ENCODE results near the gene CAB39L. TPM values are rescaled to one million over a fixed set of nuclear protein-coding genes. Genes with fewer than 3 reads are reported as not detected.

The CAB39L gene
- polyA plus RNA-seq, 1 of the 3 experiments (the other 2 are of a cell fraction): 2.6 TPM

DNA sequence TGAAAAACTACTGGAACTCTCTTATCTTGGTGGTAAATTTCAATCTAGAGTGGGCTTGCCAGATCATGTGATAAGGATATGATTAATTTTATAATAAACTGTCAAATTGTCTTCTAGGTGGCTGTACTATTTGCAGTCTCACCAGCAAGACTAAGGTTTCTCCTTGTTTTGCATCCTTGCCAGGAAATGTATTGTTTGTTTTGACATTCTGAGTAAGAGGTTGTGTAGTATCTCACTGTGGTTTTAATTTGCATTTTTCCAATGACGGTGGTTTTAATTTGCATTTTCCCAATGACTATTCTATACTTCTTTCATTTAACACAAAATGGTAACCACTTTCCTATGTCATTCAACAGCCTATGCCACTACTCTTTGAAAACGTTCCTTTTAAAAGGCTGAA is 2.0 kb downstream of the CAB39L start:
- Histone ChIP-seq H3K4me1 (ENCODE audit: control insufficient read depth in 1 of 2, insufficient read depth in 2 of 2, low read depth in 1 of 2, low read length in 1 of 2) (peaks cover 0 to 3% of the 10 kb centered on the region in 2 experiments; a peak in 1 of 4 replicates), H2AFZ (ENCODE audit: low read depth) (no peak overlapping the region), H3K4me2 (no peak overlapping the region), H3K4me3 (ENCODE audit: low read depth in 2 of 2, low read length in 1 of 2) (no peak overlapping the region), H3K9me3 (no peaks in the 10 kb centered on the region), H3K27ac (ENCODE audit: low read depth in 2 of 2, low read length in 1 of 2) (no peak overlapping the region), H4K20me1 (ENCODE audit: insufficient read depth) (no peaks in the 10 kb centered on the region), H3K9ac (no peak overlapping the region), H3K9me2 (no peaks in the 10 kb centered on the region), H3K36me3 (replicated peaks in 1 of 2; ENCODE audit: control insufficient read depth in 1 of 2, insufficient read depth in 2 of 2, low read length in 1 of 2) (no peaks in the 10 kb centered on the region), H3F3A (replicated peaks; ENCODE audit: insufficient read depth) (peaks cover 24% of the 10 kb centered on the region), H3K27me3 (ENCODE audit: insufficient read depth) (no peaks in the 10 kb centered on the region), H3K79me2 (ENCODE audit: insufficient read depth) (peaks cover 26% of the 10 kb centered on the region)
- no peak for DNase-seq
- WGBS (ENCODE audit: low lambda C conversion rate): 96% methylated on average over 2 of the region's 2 CpGs
- CTCF ChIA-PET: interaction anchor here (1.9 to 2.6 kb wide), 2 partner anchors 10 to 166 kb away, joined by 6 to 18 read pairs; no protein-coding TSS in a partner anchor
- TF ChIP-seq, protein P1, sequence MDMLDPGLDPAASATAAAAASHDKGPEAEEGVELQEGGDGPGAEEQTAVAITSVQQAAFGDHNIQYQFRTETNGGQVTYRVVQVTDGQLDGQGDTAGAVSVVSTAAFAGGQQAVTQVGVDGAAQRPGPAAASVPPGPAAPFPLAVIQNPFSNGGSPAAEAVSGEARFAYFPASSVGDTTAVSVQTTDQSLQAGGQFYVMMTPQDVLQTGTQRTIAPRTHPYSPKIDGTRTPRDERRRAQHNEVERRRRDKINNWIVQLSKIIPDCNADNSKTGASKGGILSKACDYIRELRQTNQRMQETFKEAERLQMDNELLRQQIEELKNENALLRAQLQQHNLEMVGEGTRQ (IDR thresholded peaks at IDR 0.05; ENCODE audit: borderline replicate concordance, low read depth, low read length): no peak
- TF ChIP-seq FOXJ3 (CRISPR knock-in tag; IDR thresholded peaks at IDR 0.05): no peak
- no peak for TF ChIP-seq ELF1 (IDR thresholded peaks at IDR 0.05)
- no peak for TF ChIP-seq RXRA (IDR thresholded peaks at IDR 0.05; ENCODE audit: borderline replicate concordance, low read depth)
- TF ChIP-seq, protein P2, sequence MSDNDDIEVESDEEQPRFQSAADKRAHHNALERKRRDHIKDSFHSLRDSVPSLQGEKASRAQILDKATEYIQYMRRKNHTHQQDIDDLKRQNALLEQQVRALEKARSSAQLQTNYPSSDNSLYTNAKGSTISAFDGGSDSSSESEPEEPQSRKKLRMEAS (IDR thresholded peaks at IDR 0.05; ENCODE audit: low read depth): no peak
- POLR2A ChIA-PET: no interaction called here

DNA sequence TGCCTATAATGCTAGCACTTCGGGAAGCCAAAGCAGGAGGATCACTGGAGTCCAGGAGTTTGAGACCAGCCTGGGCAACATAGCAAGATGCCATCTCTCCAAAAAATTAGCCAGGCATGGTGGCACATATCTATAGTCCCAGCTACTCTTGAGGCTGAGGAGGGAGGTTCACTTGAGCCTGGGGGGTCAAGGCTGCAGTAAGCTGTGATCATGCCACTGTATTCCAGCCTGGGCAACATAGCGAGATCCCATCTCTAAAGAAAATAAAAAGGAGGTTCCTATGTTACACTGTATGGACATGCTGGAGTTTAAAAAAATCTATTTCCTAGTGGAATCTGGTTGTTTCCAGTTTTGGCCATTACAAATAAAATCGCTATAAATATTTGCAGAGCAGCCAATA is 2.6 kb downstream of the CAB39L start:
- WGBS (ENCODE audit: low lambda C conversion rate): 96% methylated on average over 3 of the region's 3 CpGs
- CTCF ChIA-PET: no interaction called here
- TF ChIP-seq, protein P2 (IDR thresholded peaks at IDR 0.05; ENCODE audit: low read depth): no peak
- TF ChIP-seq FOSL2 (IDR thresholded peaks at IDR 0.05; ENCODE audit: borderline replicate concordance, low read depth) (no peak), MEF2A (IDR thresholded peaks at IDR 0.05; ENCODE audit: borderline replicate concordance, low read depth) (no peak), CHD2 (IDR thresholded peaks at IDR 0.05; ENCODE audit: low read length, partially characterized antibody) (no peak), POLR2AphosphoS5 (IDR thresholded peaks at IDR 0.05; ENCODE audit: low read depth, low read length) (no peak), SIN3A (IDR thresholded peaks at IDR 0.05; ENCODE audit: borderline replicate concordance, low read depth, low read length) (no peak), RCOR1 (IDR thresholded peaks at IDR 0.05; ENCODE audit: low read length) (no peak), NFIC (IDR thresholded peaks at IDR 0.05; ENCODE audit: borderline replicate concordance) (no peak), TAF1 (IDR thresholded peaks at IDR 0.05; ENCODE audit: borderline replicate concordance, low read depth, low read length) (no peak), CTCF (IDR thresholded peaks at IDR 0.05) (no peak), NRF1 (IDR thresholded peaks at IDR 0.05; ENCODE audit: low read depth, low read length) (no peak), EP300 (IDR thresholded peaks at IDR 0.05; ENCODE audit: borderline replicate concordance in 1 of 2, low read depth in 1 of 2, low read length in 1 of 2) (no peak), FOXJ3 (CRISPR knock-in tag; IDR thresholded peaks at IDR 0.05) (no peak), RXRA (IDR thresholded peaks at IDR 0.05; ENCODE audit: borderline replicate concordance, low read depth) (no peak), MXI1 (IDR thresholded peaks at IDR 0.05; ENCODE audit: low read depth, low read length) (no peak), TEAD4 (IDR thresholded peaks at IDR 0.05; ENCODE audit: borderline replicate concordance, insufficient read depth) (no peak), USF1 (IDR thresholded peaks at IDR 0.05; ENCODE audit: borderline replicate concordance, low read depth) (no peak)
- TF ChIP-seq, protein P3, sequence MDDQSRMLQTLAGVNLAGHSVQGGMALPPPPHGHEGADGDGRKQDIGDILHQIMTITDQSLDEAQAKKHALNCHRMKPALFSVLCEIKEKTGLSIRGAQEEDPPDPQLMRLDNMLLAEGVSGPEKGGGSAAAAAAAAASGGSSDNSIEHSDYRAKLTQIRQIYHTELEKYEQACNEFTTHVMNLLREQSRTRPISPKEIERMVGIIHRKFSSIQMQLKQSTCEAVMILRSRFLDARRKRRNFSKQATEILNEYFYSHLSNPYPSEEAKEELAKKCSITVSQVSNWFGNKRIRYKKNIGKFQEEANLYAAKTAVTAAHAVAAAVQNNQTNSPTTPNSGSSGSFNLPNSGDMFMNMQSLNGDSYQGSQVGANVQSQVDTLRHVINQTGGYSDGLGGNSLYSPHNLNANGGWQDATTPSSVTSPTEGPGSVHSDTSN (IDR thresholded peaks at IDR 0.05): no peak
- TF ChIP-seq, protein P1 (IDR thresholded peaks at IDR 0.05; ENCODE audit: borderline replicate concordance, low read depth, low read length): no peak

More for the DNA sequence above, 2.6 kb downstream of the CAB39L start:
- no peak overlapping the region for H3K4me2 ChIP-seq
- POLR2A ChIA-PET: no interaction called here
- H4K20me1 ChIP-seq (ENCODE audit: insufficient read depth): no peaks in the 10 kb centered on the region
- no peak overlapping the region for H3K9ac ChIP-seq
- H3F3A ChIP-seq (replicated peaks; ENCODE audit: insufficient read depth): peaks cover 24% of the 10 kb centered on the region
- H3K4me3 ChIP-seq (ENCODE audit: low read depth in 2 of 2, low read length in 1 of 2): no peak overlapping the region
- no peak for DNase-seq
- no peak overlapping the region for H3K27ac ChIP-seq (ENCODE audit: low read depth in 2 of 2, low read length in 1 of 2)
- H3K27me3 ChIP-seq (ENCODE audit: insufficient read depth): no peaks in the 10 kb centered on the region
- H3K4me1 ChIP-seq (ENCODE audit: control insufficient read depth in 1 of 2, insufficient read depth in 2 of 2, low read depth in 1 of 2, low read length in 1 of 2): peaks cover 3 to 4% of the 10 kb centered on the region in 2 experiments; a peak in 1 of 4 replicates
- H3K79me2 ChIP-seq (ENCODE audit: insufficient read depth): peaks cover 21% of the 10 kb centered on the region
- H3K36me3 ChIP-seq (replicated peaks in 1 of 2; ENCODE audit: control insufficient read depth in 1 of 2, insufficient read depth in 2 of 2, low read length in 1 of 2): no peaks in the 10 kb centered on the region
- no peaks in the 10 kb centered on the region for H3K9me2 ChIP-seq
- no peak overlapping the region for H2AFZ ChIP-seq (ENCODE audit: low read depth)
- H3K9me3 ChIP-seq: no peaks in the 10 kb centered on the region
